Esophagus squamous epithelium (tissue), 4 donors: ENCODE data around the gene SERPINA6.

Experiments used
- POLR2A ChIP-seq, 4 donors: fragments of 450-650 bp; IDR thresholded peaks; one replicate each; pipeline ENCODE4 v1.6.1; 2017; ENCODE audit warnings: antibody characterized with exemption in 4 of 4, mild to moderate bottlenecking in 4 of 4, moderate library complexity in 3 of 4
- TF ChIP-seq, protein P1 (sequence below), 6 experiments: fragments of 450-650 bp in 4 of 6; fragments of 200-600 bp in 2 of 6; sonication (generic) in 2 of 6; IDR thresholded peaks; one replicate each; pipeline ENCODE4 v1.5.1; 2016 to 2019; ENCODE audit warnings: antibody characterized with exemption in 6 of 6, mild to moderate bottlenecking in 4 of 6, moderate library complexity in 4 of 6

DNA sequence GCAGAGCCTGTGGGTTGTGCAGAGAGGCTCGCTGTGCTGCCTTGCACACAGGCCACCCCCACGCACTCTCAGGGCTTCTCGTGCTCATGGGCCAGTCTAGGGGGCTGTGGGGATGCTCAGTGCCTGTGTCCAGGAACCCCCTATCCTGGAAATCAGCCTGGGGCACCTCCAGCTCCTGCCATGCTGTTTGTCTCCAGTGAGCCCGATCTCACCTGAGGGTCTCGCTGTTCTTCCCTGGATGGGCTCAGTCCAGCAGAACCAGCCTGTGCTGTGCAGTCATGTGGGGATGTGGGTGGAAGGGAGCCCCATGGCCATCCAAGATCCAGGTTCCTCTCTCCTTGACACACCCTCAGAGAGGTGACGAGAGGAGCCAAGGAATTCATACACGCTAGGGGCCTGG lies 38.5 kb upstream of the SERPINA6 start:
- TF ChIP-seq, protein P1, sequence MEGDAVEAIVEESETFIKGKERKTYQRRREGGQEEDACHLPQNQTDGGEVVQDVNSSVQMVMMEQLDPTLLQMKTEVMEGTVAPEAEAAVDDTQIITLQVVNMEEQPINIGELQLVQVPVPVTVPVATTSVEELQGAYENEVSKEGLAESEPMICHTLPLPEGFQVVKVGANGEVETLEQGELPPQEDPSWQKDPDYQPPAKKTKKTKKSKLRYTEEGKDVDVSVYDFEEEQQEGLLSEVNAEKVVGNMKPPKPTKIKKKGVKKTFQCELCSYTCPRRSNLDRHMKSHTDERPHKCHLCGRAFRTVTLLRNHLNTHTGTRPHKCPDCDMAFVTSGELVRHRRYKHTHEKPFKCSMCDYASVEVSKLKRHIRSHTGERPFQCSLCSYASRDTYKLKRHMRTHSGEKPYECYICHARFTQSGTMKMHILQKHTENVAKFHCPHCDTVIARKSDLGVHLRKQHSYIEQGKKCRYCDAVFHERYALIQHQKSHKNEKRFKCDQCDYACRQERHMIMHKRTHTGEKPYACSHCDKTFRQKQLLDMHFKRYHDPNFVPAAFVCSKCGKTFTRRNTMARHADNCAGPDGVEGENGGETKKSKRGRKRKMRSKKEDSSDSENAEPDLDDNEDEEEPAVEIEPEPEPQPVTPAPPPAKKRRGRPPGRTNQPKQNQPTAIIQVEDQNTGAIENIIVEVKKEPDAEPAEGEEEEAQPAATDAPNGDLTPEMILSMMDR (IDR thresholded peaks at IDR 0.05), result no peak
- no peak for TF ChIP-seq POLR2A (IDR thresholded peaks at IDR 0.05)
